ENCODE results near the gene OR8B12.

OR8B12 gene

GRCh38 chr11:124510279-124510678 is 33.2 kb downstream of the OR8B12 start:
- H3K4me1 ChIP-seq (ENCODE audit: control insufficient read depth, insufficient read depth, low read length, poor library complexity, severe bottlenecking) = no peaks in the 10 kb centered on the region
- no peaks in the 10 kb centered on the region for H3K36me3 ChIP-seq (ENCODE audit: control insufficient read depth, insufficient read depth, low read length)
- H3K27me3 ChIP-seq (replicated peaks; ENCODE audit: control insufficient read depth, insufficient read depth, low read length, poor library complexity, severe bottlenecking) = no peaks in the 10 kb centered on the region
- no peak overlapping the region for H3K4me3 ChIP-seq (ENCODE audit: insufficient read depth, low read depth, low read length, poor library complexity, severe bottlenecking)
- DNase-seq = no peak
- H3K9me3 ChIP-seq (ENCODE audit: control insufficient read depth, low read length) = no peaks in the 10 kb centered on the region
- no peak overlapping the region for H3K27ac ChIP-seq (ENCODE audit: insufficient read depth, low read length, poor library complexity, severe bottlenecking)

- H3K9me3 ChIP-seq (ENCODE audit: control insufficient read depth, low read length) = no peaks in the 10 kb centered on the region
- no peak for DNase-seq
- no peaks in the 10 kb centered on the region for H3K27me3 ChIP-seq (replicated peaks; ENCODE audit: control insufficient read depth, insufficient read depth, low read length, poor library complexity, severe bottlenecking)
- no peak overlapping the region for H3K27ac ChIP-seq (ENCODE audit: insufficient read depth, low read length, poor library complexity, severe bottlenecking)
- no peak overlapping the region for H3K4me3 ChIP-seq (ENCODE audit: insufficient read depth, low read depth, low read length, poor library complexity, severe bottlenecking)
- H3K4me1 ChIP-seq (ENCODE audit: control insufficient read depth, insufficient read depth, low read length, poor library complexity, severe bottlenecking) = no peaks in the 10 kb centered on the region
- no peaks in the 10 kb centered on the region for H3K36me3 ChIP-seq (ENCODE audit: control insufficient read depth, insufficient read depth, low read length)
Observed at GRCh38 chr11:124499711-124500110, 43.7 kb downstream of the OR8B12 start.

- no peak overlapping the region for H3K27ac ChIP-seq (ENCODE audit: insufficient read depth, low read length, poor library complexity, severe bottlenecking)
- no peak for DNase-seq
- no peaks in the 10 kb centered on the region for H3K36me3 ChIP-seq (ENCODE audit: control insufficient read depth, insufficient read depth, low read length)
- H3K4me3 ChIP-seq (ENCODE audit: insufficient read depth, low read depth, low read length, poor library complexity, severe bottlenecking) = no peak overlapping the region
- no peaks in the 10 kb centered on the region for H3K9me3 ChIP-seq (ENCODE audit: control insufficient read depth, low read length)
- H3K4me1 ChIP-seq (ENCODE audit: control insufficient read depth, insufficient read depth, low read length, poor library complexity, severe bottlenecking) = no peaks in the 10 kb centered on the region
- no peaks in the 10 kb centered on the region for H3K27me3 ChIP-seq (replicated peaks; ENCODE audit: control insufficient read depth, insufficient read depth, low read length, poor library complexity, severe bottlenecking)
Observed at GRCh38 chr11:124493016-124493655, 50.3 kb downstream of the OR8B12 start.

All from effector memory CD4-positive, alpha-beta T cell (primary cell).